C4-2B (cell line): ENCODE measurements around the gene PNPLA6.
A peak's percentile ranks its signal among the peaks of the same experiment; 100 is the strongest.

Experiments used
- H3K27ac ChIP-seq: fragments of 450-650 bp; 2 replicates; pipeline ENCODE4 v1.5.1; 2017
- CTCF ChIP-seq: fragments of 450-650 bp; conservative IDR thresholded peaks from 2 replicates; pipeline ENCODE4 v1.5.1; 2017; ENCODE audit warnings: mild to moderate bottlenecking
- ZFX ChIP-seq: fragments of 450-650 bp; IDR thresholded peaks from 2 replicates; pipeline ENCODE4 v1.6.1; 2017

PNPLA6 gene

GRCh38 chr19:7515645-7516151, 19.8 kb upstream of the PNPLA6 start, which contains the start of gene ZNF358:
TSS of gene ZNF358 (plus strand) at chr19:7516103. CDS start at chr19:7519243, 3,140 bp downstream.
- TF ChIP-seq ZFX = peak; percentile 58; the same call in 1 of the 2 replicates
- TF ChIP-seq CTCF = no peak
- H3K27ac ChIP-seq = peak within 1 kb of the TSS; percentile 70

- H3K27ac ChIP-seq = peak overlapping the region; percentile 70
- TF ChIP-seq CTCF (no peak), ZFX (peak; percentile 44; the same call in 1 of the 2 replicates)
These were observed 19.2 kb upstream of the PNPLA6 start for GRCh38 chr19:7516333-7516732.

GRCh38 chr19:7516878-7517277, 18.6 kb upstream of the PNPLA6 start:
- TF ChIP-seq ZFX (no peak), CTCF (no peak)
- H3K27ac ChIP-seq = peak overlapping the region; percentile 70

GRCh38 chr19:7519361-7520130, 16.0 kb upstream of the PNPLA6 start:
- no peak for TF ChIP-seq CTCF
- TF ChIP-seq ZFX = no peak
- no peak overlapping the region for H3K27ac ChIP-seq

- TF ChIP-seq ZFX (no peak), CTCF (no peak)
- no peak overlapping the region for H3K27ac ChIP-seq
These were observed 15.1 kb upstream of the PNPLA6 start for GRCh38 chr19:7520131-7521051.

- TF ChIP-seq ZFX = no peak
- TF ChIP-seq CTCF = no peak
- H3K27ac ChIP-seq = peak overlapping the region; percentile 47
These were observed 13.9 kb upstream of the PNPLA6 start for GRCh38 chr19:7521551-7522071.
